HCEC 1CT (cell line): ENCODE measurements around the gene KCNQ1.

Source experiments
- DNase-seq: peaks from one replicate; pipeline ENCODE4 v3.0.0-alpha.2; 2017

The KCNQ1 gene

GRCh38 chr11:2515401-2516275, 70.8 kb downstream of the KCNQ1 start:
- no peak for DNase-seq

DNA sequence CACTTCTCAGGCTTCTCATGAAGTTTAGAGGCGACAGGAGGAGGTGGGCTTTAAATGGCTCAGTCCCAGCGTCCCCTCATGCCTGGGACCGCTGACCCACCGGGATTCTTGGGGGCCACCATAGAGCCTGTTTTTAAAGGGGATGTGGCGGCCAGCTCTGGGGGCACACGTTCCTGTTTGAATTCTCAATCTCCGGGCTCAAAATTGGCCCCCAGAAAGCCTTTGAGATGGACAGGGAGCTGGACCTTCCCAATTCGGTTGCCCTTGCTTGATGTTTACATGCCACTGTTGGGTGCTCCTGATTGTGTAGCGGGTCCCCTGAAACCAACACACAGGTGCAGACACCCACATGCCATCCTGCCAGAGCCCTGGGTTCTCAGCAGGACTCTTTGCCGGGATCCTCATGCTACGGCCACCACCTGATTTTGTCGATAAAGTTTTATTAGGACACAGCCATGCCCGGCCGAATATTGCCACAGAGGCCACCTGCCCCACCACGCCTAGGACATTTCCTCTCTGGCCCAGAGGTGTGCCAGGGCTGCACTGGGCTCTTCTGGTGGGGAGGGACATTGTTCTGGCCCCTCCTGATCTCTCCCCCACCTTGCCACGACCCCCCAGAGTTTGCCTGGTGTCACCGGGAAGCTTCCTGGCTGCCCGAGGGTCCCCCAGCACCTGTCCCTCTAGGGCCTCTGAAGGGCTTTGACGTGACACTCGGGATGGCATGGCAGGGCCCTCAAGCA, 71.6 kb downstream of the KCNQ1 start:
- no peak for DNase-seq

DNA sequence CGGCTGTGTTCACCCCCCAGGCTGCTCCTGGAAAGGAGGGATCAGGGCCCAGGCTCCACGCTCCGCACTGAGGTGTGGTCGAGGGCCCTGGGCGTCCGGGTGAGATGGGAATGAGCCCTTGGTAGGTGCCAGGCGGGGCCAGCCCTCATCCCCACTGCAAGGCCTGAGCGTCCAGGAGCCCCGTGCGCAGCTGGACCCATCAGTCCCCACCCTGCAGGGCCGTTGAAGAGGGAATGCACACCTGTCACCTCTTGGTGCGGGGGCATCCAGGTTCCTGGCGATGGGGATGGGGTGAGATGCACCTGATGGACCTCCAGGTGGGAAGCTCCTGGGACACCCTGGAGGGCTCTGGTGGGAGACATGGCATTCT, 72.2 kb downstream of the KCNQ1 start:
- DNase-seq, result no peak

GRCh38 chr11:2517386-2518064, 72.7 kb downstream of the KCNQ1 start:
- no peak for DNase-seq

GRCh38 chr11:2518111-2518982, 73.5 kb downstream of the KCNQ1 start:
- DNase-seq, result no peak

GRCh38 chr11:2518983-2519340, 74.2 kb downstream of the KCNQ1 start:
- DNase-seq, result no peak

DNA sequence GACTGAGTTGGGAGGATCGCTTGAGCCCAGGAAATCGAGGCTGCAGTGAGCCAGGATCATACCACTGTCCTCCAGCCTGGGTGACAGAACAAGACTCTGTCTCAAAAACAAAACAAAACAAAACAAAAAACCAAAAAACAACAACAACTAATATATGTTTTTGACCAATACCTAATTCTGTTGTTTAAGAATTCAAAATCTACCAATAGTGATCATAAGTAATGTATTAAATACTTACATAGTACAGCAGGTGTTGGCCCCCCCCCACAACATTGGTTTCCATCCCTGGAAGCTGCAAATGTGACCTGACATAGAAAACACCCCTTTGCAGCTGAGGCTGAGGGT, 74.7 kb downstream of the KCNQ1 start:
- no peak for DNase-seq

DNA sequence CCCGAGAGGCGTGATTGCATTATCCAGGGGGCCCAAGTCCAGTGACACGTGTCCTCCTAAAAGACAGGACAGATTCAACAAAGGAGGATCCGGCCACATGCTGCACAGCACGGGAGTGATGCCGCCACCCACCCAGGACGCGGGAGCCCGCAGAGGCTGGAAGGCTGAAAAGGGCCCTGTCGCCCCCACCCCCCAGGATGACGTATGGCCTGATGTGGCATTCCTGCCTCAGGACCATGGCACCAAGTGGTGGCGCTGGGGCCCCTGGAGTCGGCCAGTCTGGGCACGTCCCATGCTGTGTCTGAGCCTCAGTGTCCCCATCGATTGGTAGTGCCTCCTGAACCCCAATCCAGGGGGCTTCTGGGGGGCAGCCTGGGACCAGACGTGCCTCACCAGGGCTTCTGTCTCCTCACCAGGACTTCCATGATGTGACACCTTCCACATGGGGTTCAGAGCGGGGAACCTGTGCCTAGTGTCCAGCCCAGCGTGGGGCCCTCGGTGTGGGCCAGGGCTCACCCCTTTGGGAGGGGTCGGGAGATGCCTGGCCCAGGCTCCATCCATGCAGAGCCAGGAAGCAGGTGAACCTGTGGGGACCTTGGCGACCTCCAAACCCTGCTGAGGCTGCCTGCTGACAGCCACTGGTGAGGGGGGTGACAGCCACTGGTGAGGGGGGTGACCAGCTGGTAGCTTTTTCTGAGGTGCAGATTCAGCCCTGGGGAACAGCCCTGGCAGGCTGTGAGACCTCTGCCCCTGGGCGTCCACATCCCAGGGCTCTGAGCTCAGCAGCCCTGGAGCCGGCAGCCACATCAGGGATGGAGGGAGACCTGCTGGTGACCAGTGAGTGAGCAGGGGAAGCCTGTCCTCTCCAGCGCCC, 75.3 kb downstream of the KCNQ1 start:
- no peak for DNase-seq

- no peak for DNase-seq
Measured at GRCh38 chr11:2520736-2521035, 75.9 kb downstream of the KCNQ1 start.

GRCh38 chr11:2521081-2521732, 76.4 kb downstream of the KCNQ1 start:
- DNase-seq, result no peak

- no peak for DNase-seq
Measured at GRCh38 chr11:2521733-2522630, 77.2 kb downstream of the KCNQ1 start.

- DNase-seq, result no peak
Measured at GRCh38 chr11:2522631-2523255, 77.9 kb downstream of the KCNQ1 start.

DNA sequence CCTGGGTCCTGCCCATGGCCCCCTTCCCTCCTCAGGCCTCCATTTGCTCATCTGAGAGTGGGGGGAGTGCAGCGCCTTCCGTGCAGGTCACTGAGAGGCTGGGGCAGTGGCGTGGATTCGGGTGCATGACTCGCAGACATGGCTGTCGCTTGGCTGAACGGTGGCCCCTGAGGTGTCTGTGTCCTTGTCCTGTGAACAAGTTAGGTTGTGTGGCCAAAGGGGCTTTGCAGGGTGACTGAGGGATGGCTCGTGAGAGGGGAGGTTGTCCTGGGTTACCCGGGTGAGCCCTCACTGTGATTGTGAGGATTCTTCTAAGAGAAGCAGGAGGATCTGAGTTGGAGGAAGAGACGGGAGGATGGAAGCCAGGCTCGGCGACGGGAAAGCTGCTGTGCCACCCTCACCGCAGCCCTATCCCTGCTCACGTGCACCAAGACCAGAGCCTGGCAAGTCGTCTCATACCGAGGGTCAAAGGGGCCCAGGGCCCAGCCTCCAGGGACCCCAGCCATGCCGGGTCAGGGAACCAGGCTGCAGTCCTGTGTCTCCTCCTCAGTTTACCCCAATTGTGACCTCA, 79.1 kb downstream of the KCNQ1 start:
- DNase-seq, result no peak

DNA sequence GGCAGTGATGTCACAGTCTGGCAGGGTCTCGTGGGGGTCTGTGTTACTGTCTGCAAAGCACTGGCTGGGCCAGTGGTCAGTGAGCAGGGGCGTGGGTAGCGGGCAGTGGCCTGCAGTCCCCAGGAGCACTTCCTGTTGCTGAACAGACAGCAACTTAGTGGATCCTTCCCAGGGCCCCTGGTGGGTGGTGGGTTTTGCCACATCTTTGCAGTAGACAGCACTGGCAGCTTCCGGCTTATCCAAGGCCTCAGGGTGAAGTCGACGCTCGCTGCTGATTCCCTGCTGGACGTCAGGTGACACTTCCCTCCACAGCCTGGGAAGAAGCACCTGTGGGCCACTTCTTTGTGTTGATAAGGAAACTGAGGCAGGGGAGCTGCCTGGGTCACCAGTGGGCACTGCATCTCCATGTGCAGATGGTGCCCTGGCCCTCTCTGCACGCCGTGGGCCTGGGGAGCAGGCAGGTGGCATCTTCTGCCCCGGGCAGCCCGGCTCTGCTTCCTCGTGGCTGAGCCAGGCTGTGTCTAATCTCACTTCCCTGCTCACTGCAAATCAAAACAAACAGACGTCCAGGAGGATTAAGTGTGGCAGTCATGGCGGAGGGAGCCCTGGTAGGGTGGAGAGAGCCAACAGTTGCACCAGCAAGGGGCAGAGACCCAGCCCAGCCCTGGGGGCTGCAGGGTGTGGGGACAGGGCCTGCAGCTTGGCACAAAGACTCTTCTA, 79.8 kb downstream of the KCNQ1 start:
- DNase-seq, result no peak

DNA sequence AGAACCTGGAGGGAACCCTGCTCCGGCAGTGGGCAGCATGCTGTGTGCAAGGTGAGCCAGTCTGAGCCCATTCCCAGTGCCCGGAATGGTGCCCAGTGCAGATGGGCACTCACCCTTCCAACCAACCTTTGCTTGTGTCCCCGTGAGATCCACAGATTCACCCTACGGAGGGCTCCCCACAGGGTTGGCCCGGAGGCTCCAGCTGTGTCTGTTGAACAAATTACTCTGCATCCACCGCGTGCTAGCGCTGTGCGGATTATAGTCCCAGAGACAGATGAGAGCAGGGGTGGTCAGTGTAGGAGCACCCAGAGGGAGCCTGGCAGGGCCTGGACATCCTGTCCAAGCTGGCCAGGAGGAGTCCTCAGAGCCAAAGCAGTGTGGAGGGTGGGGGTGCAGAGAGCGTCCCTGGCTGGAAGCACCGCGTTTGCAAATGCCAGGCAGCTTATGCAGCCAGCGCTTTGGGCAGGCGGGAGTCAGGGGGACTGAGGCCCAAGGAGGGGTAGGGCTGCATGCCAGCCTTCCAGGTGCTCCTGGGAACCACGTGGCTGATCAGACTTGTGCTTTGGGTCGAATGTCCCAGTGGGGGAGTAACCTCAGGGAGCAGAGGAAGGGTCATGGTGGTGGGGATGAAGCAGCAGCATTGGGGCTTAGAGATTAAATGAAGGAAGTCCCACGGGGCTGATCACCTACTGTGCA, 80.5 kb downstream of the KCNQ1 start:
- no peak for DNase-seq

- DNase-seq, result no peak
Measured at GRCh38 chr11:2525941-2526807, 81.4 kb downstream of the KCNQ1 start.

GRCh38 chr11:2526808-2527381, 82.1 kb downstream of the KCNQ1 start:
- DNase-seq, result no peak
